ENCODE measurements around the gene DCST2.

Gene DCST2

GRCh38 chr1:155010211-155010918, 23.2 kb downstream of the DCST2 start:
- DNase-seq (ENCODE audit: low read depth in 3 of 3), result peak in 1 of 3 experiments; percentile 49

DNA sequence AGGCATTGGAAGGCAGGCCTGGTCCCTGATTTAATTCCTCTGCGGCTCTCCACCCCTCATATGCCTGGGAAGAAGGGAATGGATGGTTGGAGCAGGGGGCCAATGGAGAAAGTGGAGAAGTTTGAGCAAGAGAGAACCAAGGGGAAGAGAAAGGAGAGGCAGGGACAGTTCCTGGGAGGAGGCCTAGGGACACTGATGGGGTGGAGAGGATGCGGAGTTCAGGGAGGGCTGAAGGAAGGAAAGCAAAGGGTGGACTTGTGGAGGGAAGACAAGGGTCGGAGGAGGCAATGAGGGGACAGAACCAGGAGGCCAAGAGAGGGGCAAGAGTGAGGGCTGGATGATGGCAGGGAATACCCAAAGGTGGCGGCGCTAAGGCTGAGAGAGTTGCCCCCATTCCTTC, 23.8 kb downstream of the DCST2 start:
- DNase-seq (ENCODE audit: low read depth in 3 of 3), result no peak

DNA sequence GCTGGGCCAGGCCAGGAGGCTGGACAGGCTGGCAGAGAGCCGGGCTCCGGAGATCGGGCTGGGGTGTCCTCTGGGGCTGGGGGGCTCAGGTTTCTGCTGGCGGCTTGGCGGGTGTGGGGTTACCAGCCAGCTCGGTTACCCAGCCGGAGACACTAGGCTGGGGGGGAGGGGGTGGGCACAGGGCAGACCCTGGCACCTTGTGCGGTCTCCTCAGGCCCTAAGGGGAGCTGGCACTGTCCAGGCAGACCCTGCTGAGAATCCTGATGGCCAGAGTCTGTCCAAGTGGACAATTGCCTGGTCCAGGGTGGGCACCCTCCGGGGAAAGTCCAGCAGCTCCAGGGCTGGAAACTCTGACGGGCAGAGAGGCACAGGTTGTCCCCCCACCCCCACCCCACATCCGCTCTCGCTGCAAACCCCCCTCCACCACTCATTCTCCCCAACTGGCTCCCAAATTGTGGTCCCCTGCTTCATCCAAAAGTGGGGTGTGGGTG, 24.3 kb downstream of the DCST2 start:
- peak in 1 of 3 experiments; percentile 49 for DNase-seq (ENCODE audit: low read depth in 3 of 3)

- DNase-seq (ENCODE audit: low read depth in 3 of 3), result peak in 1 of 3 experiments; percentile 90
Measured at GRCh38 chr1:155008015-155008941, 25.3 kb downstream of the DCST2 start.

GRCh38 chr1:155007251-155007828, 26.2 kb downstream of the DCST2 start:
- DNase-seq (ENCODE audit: low read depth in 3 of 3), result no peak

- peak in 1 of 3 experiments; percentile 47 for DNase-seq (ENCODE audit: low read depth in 3 of 3)
Measured at GRCh38 chr1:155006601-155007101, 26.9 kb downstream of the DCST2 start.

- DNase-seq (ENCODE audit: low read depth in 3 of 3), result no peak
Measured at GRCh38 chr1:155005076-155006011, 28.2 kb downstream of the DCST2 start.

DNA sequence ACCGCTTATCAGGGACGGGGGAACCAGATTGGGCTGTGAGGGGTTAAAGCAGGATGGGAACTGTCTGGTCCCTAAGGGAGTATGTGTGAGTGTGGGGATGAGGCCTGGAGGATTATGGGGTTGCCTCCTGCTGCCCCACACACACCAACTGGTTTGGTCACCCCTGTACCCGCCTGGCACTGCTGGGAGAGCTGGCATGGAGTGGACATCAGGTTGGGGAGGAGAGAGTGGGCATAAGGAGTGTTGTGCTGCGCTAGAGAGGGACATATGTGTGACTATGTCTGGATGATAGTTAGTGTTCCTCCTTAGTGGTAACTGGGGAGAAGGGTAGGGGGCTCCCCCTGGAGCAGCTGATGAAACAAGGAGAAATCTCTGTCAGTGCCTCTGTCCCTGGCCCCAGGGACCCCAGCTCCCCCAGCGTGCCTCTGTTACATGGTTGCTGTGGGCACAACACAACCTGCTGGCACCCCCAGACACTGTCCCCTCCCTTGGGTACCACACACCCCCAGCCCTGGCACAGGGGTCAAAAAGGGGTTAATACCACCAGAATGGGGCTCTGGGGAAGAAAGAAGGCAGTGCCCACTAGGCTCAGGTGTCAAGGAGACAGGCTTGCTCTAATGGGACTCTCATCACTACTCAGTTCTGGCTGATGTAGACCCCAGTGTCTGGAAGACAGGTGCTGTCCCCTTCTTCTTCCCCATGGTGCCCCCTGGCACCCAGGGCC, 29.1 kb downstream of the DCST2 start:
- DNase-seq (ENCODE audit: low read depth in 3 of 3), result no peak

GRCh38 chr1:155003766-155004351, 29.7 kb downstream of the DCST2 start:
- DNase-seq (ENCODE audit: low read depth in 3 of 3), result no peak

GRCh38 chr1:155003227-155003765, 30.3 kb downstream of the DCST2 start:
- DNase-seq (ENCODE audit: low read depth in 3 of 3), result no peak

DNA sequence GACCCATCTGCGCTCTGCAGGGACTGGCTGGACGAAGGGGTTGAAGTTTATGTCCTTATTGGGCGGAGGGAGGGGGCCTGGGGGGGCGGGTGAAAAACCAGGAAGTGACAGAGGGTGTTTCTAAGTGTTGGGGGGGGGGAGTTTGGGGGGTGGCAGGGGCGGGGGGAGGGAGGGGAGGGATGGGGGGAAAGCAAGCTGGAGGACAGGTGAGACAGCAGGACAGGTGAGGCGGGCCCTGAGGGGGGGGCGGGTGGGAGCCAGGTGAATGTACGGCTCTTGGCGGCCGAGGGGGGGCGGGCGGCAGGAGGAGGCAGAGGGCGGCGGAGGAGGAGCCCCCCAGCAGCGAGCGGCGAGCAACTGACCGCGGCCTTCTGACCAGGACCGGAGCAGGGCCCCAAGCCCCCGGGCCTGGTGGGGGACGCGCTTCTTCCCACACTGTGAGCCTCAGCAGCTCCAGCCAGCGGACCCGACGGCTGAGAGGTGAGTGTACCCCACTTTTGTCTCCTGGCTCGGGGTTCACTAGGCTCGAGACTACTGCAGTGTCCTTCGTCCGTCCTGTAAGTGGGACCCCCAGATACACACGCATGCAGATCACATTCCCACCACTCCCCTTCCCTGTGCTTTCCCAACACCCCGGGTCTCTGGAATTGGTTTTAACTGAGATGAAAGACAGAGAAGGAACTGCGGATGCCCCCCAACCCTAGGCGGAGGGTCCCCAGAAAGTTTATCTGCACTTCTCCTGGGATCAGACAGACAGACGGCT, 30.9 kb downstream of the DCST2 start, which contains the start of gene ZBTB7B:
Gene ZBTB7B, plus strand, starts transcription at position 339 of the 763 bp plus-strand sequence. CDS start 11,859 bp downstream, outside the sequence.
- no peak for DNase-seq (ENCODE audit: low read depth in 3 of 3)

- DNase-seq (ENCODE audit: low read depth in 3 of 3), result peak; percentile 97 to 100 (median 98)
Measured at GRCh38 chr1:155001675-155002463, 31.7 kb downstream of the DCST2 start.

- no peak for DNase-seq (ENCODE audit: low read depth in 3 of 3)
Measured at GRCh38 chr1:155001425-155001674, 32.2 kb downstream of the DCST2 start.

DNA sequence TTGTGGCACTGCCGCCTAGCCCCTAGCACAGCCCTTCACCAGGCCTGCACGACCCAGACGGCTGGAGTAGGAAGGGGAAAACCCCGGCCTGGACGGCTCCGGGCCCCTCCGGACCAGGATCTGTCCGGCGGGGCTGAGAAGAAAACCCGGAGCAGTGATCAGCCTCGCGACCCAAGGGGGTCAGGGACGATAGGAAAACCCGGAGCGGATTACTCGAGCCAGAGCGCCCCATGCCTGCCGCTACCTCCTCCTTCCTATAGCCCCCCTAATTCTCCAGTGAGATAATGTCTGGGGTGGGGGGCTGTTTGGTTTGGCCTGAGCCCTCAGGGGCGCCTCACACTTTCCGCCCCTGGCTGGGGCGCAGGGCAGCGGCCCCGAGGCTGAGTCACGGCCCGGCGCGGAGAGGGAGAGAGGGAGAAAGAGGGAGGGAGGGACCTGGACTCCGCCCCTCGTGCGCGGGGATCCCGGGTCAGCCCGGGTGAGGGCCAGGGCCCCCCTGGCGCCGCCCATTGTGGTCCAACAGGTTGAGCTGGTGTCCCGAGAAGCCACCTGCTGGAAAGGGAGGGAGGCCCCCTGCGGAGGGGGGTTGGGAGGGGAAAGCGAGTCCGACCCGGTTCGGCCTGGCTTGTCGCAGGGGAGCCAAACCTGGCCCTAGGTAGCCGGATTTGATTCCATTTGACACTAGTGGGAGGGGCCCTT, 32.7 kb downstream of the DCST2 start:
- DNase-seq (ENCODE audit: low read depth in 3 of 3), result peak in 2 of 3 experiments; percentile 57 to 90

DNA sequence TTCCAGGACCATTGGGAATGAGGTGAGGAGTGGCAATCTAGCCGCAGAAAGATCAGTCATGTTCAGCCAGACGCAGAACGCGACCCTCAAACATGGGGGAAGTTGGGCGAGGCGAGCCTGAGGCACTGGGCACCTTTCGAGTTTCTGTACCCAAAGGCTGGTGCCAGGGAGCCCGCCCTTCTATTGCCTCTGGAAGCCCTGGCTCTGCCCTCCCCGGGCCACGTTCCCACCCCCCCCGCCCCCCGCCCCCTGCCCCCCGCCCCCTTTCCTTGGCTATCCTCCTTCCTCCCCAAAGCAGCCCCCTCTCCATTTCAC, 33.2 kb downstream of the DCST2 start:
- no peak for DNase-seq (ENCODE audit: low read depth in 3 of 3)

- DNase-seq (ENCODE audit: low read depth in 3 of 3), result peak in 1 of 3 experiments; percentile 81
Measured at GRCh38 chr1:154999571-155000410, 33.8 kb downstream of the DCST2 start.

Measured in stimulated activated CD4-positive, alpha-beta T cell treated with anti-CD3 and anti-CD28 coated beads, TNF-alpha, amount 100 ng/mL, for 24 hours (primary cell).